MM.1S (cell line): Measurements from ENCODE around the gene MNX1.

Source experiments
- DNase-seq: peaks from one replicate; pipeline ENCODE4 v3.0.0-alpha.2; 2015
- H2AFZ ChIP-seq: fragments of 300-600 bp; sonication (generic); 2 replicates; pipeline ENCODE4 v1.6.0; 2016; ENCODE audit warnings: antibody characterized with exemption, low read length
- H3F3A ChIP-seq: fragments of 300-600 bp; sonication (generic); 2 replicates; pipeline ENCODE4 v1.6.1; 2016; ENCODE audit warnings: mild to moderate bottlenecking, antibody characterized with exemption, low read length, moderate library complexity, mixed read lengths; ENCODE audit not compliant: insufficient read depth
- H3K27ac ChIP-seq: fragments of 300-600 bp; sonication (generic); 2 replicates; pipeline ENCODE4 v1.5.1; 2016; ENCODE audit warnings: mild to moderate bottlenecking, low read length
- H3K27me3 ChIP-seq: fragments of 300-600 bp; sonication (generic); replicated peaks from 2 replicates; pipeline ENCODE4 v1.6.0; 2016; ENCODE audit warnings: low read length; ENCODE audit not compliant: insufficient read depth
- H3K36me3 ChIP-seq: fragments of 300-600 bp; sonication (generic); replicated peaks from 2 replicates; pipeline ENCODE4 v1.6.1; 2016; ENCODE audit warnings: mild to moderate bottlenecking, low read length, mixed read lengths; ENCODE audit not compliant: insufficient read depth
- H3K4me1 ChIP-seq: fragments of 300-600 bp; sonication (generic); 2 replicates; pipeline ENCODE4 v1.6.1; 2016; ENCODE audit warnings: low read length, mixed read lengths
- H3K4me2 ChIP-seq: fragments of 300-600 bp; sonication (generic); 2 replicates; pipeline ENCODE4 v1.6.0; 2016; ENCODE audit warnings: low read depth, low read length
- H3K4me3 ChIP-seq: fragments of 300-600 bp; sonication (generic); 2 replicates; pipeline ENCODE4 v1.5.1; 2016; ENCODE audit warnings: low read length, mixed read lengths
- H3K79me2 ChIP-seq: fragments of 300-600 bp; sonication (generic); 2 replicates; pipeline ENCODE4 v1.6.1; 2016; ENCODE audit warnings: mixed run types, low read length, mixed read lengths
- H3K9ac ChIP-seq: fragments of 300-600 bp; sonication (generic); 2 replicates; pipeline ENCODE4 v1.6.1; 2016; ENCODE audit warnings: low read length, mixed read lengths
- H3K9me2 ChIP-seq: fragments of 300-600 bp; sonication (generic); replicated peaks from 2 replicates; pipeline ENCODE4 v1.6.1; 2016; ENCODE audit warnings: mild to moderate bottlenecking, low read length, mixed read lengths; ENCODE audit not compliant: insufficient read depth
- H3K9me3 ChIP-seq: fragments of 300-600 bp; sonication (generic); replicated peaks from 2 replicates; pipeline ENCODE4 v1.6.1; 2016; ENCODE audit warnings: mild to moderate bottlenecking, low read length, mixed read lengths; ENCODE audit not compliant: insufficient read depth
- H4K20me1 ChIP-seq: fragments of 300-600 bp; sonication (generic); 2 replicates; pipeline ENCODE4 v1.6.1; 2016; ENCODE audit warnings: mild to moderate bottlenecking, low read length, moderate library complexity, mixed read lengths; ENCODE audit not compliant: insufficient read depth
- EZH2 ChIP-seq: fragments of 300-600 bp; sonication (generic); optimal IDR thresholded peaks from 2 replicates; pipeline ENCODE3; 2017; ENCODE audit warnings: low read depth, mild to moderate bottlenecking, antibody characterized with exemption, low read length, mixed read lengths
- EZH2phosphoT487 ChIP-seq: fragments of 300-600 bp; sonication (generic); IDR thresholded peaks from 2 replicates; pipeline ENCODE4 v1.6.1; 2018; ENCODE audit warnings: antibody characterized with exemption, low read length
- TF ChIP-seq, protein P1 (sequence below): fragments of 300-600 bp; sonication (generic); IDR thresholded peaks from 2 replicates; pipeline ENCODE4 v1.5.1; 2016; ENCODE audit warnings: antibody characterized with exemption, low read length, mixed read lengths

The MNX1 gene

DNA sequence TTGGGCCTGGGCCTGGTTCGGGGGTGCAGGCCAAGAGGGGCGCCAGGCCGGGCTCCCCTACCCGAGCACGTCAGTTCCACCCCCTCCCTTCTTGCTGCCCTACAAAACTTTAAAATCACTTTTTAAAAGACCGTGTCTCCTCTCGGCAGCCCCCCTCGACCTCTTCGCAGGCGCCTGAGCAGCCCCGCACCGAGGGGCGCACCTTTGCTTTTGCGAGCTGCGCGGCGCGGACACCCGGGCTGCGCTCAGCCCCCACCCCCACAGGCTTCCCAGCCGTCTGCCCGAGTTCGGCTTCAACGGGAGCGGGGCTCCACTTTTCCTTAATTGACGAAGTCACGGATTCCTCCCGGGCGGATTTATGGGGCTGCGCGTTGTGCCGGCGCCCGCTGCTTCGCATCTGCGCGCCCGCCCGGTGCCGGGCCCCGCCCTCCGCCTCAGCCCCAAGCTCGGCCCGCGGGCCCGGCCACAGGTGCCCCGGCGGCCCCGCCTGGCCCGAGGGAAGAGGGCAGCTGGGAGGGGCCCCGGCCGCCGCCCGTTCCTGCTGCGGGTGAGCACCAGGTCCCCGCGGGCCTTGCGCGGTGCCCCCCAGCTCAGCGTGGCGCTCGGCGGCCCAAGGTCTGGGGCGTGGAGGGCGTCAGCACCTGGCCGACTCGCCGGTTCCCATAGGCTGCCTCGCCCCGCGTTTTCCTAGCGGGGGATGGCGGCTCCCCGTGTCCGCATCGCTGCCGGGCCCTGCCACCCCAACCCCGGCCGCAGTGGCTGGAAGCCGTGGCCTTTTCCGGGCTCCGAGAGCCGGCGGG lies 10.8 kb upstream of the MNX1 start:
- no peak overlapping the region for H3K4me2 ChIP-seq
- H3F3A ChIP-seq = peaks cover 5% of the 10 kb centered on the region; the same call in 1 of the 2 replicates
- H3K9me3 ChIP-seq = no peaks in the 10 kb centered on the region
- H3K36me3 ChIP-seq = no peaks in the 10 kb centered on the region
- no peak for DNase-seq
- H3K9ac ChIP-seq = no peak overlapping the region
- H3K9me2 ChIP-seq = no peaks in the 10 kb centered on the region
- H3K27me3 ChIP-seq = peaks cover 23% of the 10 kb centered on the region
- no peak overlapping the region for H3K4me3 ChIP-seq
- H3K4me1 ChIP-seq = peaks cover 11% of the 10 kb centered on the region
- TF ChIP-seq EZH2phosphoT487 (no peak), EZH2 (no peak)
- TF ChIP-seq, protein P1, sequence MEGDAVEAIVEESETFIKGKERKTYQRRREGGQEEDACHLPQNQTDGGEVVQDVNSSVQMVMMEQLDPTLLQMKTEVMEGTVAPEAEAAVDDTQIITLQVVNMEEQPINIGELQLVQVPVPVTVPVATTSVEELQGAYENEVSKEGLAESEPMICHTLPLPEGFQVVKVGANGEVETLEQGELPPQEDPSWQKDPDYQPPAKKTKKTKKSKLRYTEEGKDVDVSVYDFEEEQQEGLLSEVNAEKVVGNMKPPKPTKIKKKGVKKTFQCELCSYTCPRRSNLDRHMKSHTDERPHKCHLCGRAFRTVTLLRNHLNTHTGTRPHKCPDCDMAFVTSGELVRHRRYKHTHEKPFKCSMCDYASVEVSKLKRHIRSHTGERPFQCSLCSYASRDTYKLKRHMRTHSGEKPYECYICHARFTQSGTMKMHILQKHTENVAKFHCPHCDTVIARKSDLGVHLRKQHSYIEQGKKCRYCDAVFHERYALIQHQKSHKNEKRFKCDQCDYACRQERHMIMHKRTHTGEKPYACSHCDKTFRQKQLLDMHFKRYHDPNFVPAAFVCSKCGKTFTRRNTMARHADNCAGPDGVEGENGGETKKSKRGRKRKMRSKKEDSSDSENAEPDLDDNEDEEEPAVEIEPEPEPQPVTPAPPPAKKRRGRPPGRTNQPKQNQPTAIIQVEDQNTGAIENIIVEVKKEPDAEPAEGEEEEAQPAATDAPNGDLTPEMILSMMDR = no peak
- H4K20me1 ChIP-seq = no peaks in the 10 kb centered on the region
- no peaks in the 10 kb centered on the region for H3K79me2 ChIP-seq
- H2AFZ ChIP-seq = no peak overlapping the region
- no peak overlapping the region for H3K27ac ChIP-seq

DNA sequence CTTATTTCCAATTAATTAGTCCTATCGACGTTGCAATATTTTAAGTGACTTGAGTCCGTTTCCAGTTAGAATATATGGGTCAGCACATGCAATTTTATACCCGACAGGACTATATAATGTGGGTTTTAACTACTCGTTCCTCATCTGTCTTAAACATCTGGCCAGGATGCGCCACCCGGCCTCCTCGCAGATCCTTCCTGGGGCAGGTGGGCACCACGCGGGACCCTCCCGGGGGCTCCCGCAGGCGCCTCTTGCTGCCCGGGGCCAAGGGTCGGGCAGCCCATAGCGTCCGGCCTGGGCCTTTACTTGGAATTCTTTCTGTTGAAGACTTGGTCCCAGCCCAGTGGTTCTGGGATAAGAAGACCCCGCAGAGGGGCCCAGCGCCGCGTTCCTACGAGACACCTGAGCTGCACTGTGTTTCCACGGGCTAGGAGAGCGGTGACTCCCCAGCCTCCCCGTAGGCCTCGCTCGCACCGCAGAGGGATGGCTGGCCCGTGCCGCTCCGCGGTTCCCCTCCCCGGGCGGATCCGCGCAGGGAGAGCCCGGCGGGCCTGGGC lies 10.1 kb upstream of the MNX1 start:
- Histone ChIP-seq H3K27me3 (peaks cover 23% of the 10 kb centered on the region), H3K36me3 (no peaks in the 10 kb centered on the region), H3K9ac (no peak overlapping the region), H4K20me1 (no peaks in the 10 kb centered on the region), H3K27ac (no peak overlapping the region), H3K4me3 (no peak overlapping the region), H3K4me2 (no peak overlapping the region), H3K79me2 (no peaks in the 10 kb centered on the region), H2AFZ (no peak overlapping the region), H3K9me3 (no peaks in the 10 kb centered on the region), H3K9me2 (no peaks in the 10 kb centered on the region), H3K4me1 (peaks cover 18% of the 10 kb centered on the region), H3F3A (peaks cover 9% of the 10 kb centered on the region; the same call in 1 of the 2 replicates)
- DNase-seq = no peak
- TF ChIP-seq, protein P1 = no peak
- TF ChIP-seq EZH2phosphoT487 = no peak
- TF ChIP-seq EZH2 = no peak

- no peaks in the 10 kb centered on the region for H4K20me1 ChIP-seq
- peaks cover 25% of the 10 kb centered on the region for H3K4me1 ChIP-seq
- H3K4me2 ChIP-seq = no peak overlapping the region
- TF ChIP-seq, protein P1 = no peak
- no peak overlapping the region for H3K4me3 ChIP-seq
- H3F3A ChIP-seq = peaks cover 9% of the 10 kb centered on the region; the same call in 1 of the 2 replicates
- no peaks in the 10 kb centered on the region for H3K9me2 ChIP-seq
- H3K27ac ChIP-seq = no peak overlapping the region
- H3K9ac ChIP-seq = no peak overlapping the region
- H3K9me3 ChIP-seq = no peaks in the 10 kb centered on the region
- peaks cover 23% of the 10 kb centered on the region for H3K27me3 ChIP-seq
- no peak for DNase-seq
- no peak overlapping the region for H2AFZ ChIP-seq
- H3K36me3 ChIP-seq = no peaks in the 10 kb centered on the region
- H3K79me2 ChIP-seq = no peaks in the 10 kb centered on the region
These were observed 9.4 kb upstream of the MNX1 start for GRCh38 chr7:157019718-157020451.
